ENCODE data around the gene GOLGA6A.

DNA sequence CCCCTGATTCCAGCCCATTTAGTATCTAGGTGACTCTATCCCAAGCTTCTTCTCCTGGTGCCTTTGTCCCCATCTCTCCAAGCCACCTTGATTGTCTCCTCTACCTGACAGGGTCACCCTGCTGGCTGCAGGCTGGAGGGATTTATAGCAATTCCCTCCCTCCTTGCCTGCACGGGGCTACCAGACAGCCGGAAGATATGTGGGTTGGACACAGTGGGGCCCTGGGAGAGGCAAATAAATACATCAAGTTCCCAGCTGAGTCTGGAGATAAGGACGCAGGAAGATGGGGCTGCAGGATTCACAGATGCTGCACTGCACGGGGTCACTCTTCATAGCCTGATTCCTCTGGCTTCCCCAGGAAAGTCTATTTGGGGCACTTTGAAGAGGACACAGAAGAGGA is 38.7 kb upstream of the GOLGA6A start:
- TF ChIP-seq, protein P1, sequence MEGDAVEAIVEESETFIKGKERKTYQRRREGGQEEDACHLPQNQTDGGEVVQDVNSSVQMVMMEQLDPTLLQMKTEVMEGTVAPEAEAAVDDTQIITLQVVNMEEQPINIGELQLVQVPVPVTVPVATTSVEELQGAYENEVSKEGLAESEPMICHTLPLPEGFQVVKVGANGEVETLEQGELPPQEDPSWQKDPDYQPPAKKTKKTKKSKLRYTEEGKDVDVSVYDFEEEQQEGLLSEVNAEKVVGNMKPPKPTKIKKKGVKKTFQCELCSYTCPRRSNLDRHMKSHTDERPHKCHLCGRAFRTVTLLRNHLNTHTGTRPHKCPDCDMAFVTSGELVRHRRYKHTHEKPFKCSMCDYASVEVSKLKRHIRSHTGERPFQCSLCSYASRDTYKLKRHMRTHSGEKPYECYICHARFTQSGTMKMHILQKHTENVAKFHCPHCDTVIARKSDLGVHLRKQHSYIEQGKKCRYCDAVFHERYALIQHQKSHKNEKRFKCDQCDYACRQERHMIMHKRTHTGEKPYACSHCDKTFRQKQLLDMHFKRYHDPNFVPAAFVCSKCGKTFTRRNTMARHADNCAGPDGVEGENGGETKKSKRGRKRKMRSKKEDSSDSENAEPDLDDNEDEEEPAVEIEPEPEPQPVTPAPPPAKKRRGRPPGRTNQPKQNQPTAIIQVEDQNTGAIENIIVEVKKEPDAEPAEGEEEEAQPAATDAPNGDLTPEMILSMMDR (conservative IDR thresholded peaks at IDR 0.05 in 1 of 2, IDR thresholded peaks at IDR 0.05 in 1 of 2; ENCODE audit: extremely low read depth in 1 of 2, insufficient read depth in 1 of 2, low read depth in 1 of 2, low read length in 2 of 2) = no peak
- no peak for TF ChIP-seq EZH2 (IDR thresholded peaks at IDR 0.05; ENCODE audit: borderline replicate concordance, low read length)
